Measurements from ENCODE around the gene ARMC12. TPM values are rescaled to one million over a fixed set of nuclear protein-coding genes. Genes with fewer than 3 reads are reported as not detected.
"Not testable (repeated sequence)": the region's sequence is repeated elsewhere in the genome, so short reads cannot be mapped to it uniquely, and the experiment has no call there.

ARMC12 gene
- polyA plus RNA-seq, 2 donors, result 0.27 to 0.96 TPM

DNA sequence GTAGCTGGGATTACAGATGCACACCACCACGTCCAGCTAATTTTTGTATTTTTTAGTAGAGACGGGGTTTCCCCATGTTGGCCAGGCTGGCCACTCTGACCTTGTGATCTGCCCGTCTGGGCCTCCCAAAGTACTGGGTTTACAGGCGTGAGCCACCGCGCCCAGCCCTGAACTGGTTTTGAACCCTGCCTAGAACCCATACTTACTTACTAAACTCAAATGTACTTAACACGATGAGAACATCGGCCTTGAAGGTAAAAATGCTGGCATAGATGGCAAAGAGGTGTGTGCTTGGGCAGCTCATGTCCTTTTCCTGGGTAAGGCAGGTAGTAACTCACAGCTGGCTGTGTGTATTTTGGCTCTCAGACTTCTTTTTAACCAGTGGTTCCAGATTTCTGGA is 3.2 kb upstream of the ARMC12 start:
- H3K27me3 ChIP-seq (ENCODE audit: control insufficient read depth in 1 of 2, insufficient read depth in 2 of 2, low read length in 2 of 2), result no peaks in the 10 kb centered on the region
- peaks cover 3 to 34% of the 10 kb centered on the region in 2 donors for H3K4me1 ChIP-seq (ENCODE audit: control insufficient read depth in 2 of 2, insufficient read depth in 2 of 2, low read length in 1 of 2)
- H3K36me3 ChIP-seq (ENCODE audit: control insufficient read depth in 2 of 2, insufficient read depth in 2 of 2, low read length in 1 of 2), result no peaks in the 10 kb centered on the region
- peak overlapping the region; percentile 85 to 98 for H3K27ac ChIP-seq (ENCODE audit: low read depth in 2 of 2, low read length in 1 of 2)
- H3K4me3 ChIP-seq (ENCODE audit: low read depth in 1 of 2, low read length in 2 of 2), result no peak overlapping the region
- H3K9me3 ChIP-seq (ENCODE audit: control insufficient read depth in 2 of 2, insufficient read depth in 1 of 2, low read depth in 1 of 2, low read length in 1 of 2), result no peaks in the 10 kb centered on the region
- WGBS, 2 donors, result 51 to 57% methylated on average over 8 of the region's 8 CpGs

DNA sequence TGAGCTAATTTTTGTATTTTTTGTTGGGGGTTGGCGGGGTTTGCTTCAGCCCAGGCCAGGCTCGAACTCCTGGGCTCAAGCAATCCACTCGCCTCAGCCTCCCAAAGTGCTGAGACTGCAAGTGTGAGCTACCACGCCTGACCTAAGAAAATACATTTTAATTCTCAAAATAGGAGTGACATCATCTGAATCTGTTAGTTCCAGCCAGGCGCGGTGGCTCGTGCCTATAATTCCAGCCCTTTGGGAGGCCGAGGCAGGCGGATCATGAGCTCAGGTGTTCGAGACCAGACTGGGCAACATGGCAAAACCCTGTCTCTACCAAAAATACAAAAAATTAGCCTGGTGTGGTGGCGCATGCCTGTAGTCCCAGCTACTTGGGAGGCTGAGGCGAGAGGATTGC is 2.5 kb upstream of the ARMC12 start:
- not testable (repeated sequence) for H3K9me3 ChIP-seq (ENCODE audit: control insufficient read depth in 2 of 2, insufficient read depth in 1 of 2, low read depth in 1 of 2, low read length in 1 of 2); H3K36me3 ChIP-seq (ENCODE audit: control insufficient read depth in 2 of 2, insufficient read depth in 2 of 2, low read length in 1 of 2); H3K4me3 ChIP-seq (ENCODE audit: low read depth in 1 of 2, low read length in 2 of 2); H3K27me3 ChIP-seq (ENCODE audit: control insufficient read depth in 1 of 2, insufficient read depth in 2 of 2, low read length in 2 of 2)
- 84 to 90% methylated on average over 12 of the region's 12 CpGs for WGBS, 2 donors
- Histone ChIP-seq H3K27ac (ENCODE audit: low read depth in 2 of 2, low read length in 1 of 2) (peak overlapping the region; percentile 85 to 98), H3K4me1 (ENCODE audit: control insufficient read depth in 2 of 2, insufficient read depth in 2 of 2, low read length in 1 of 2) (peaks cover 0 to 27% of the 10 kb centered on the region in 2 donors)

DNA sequence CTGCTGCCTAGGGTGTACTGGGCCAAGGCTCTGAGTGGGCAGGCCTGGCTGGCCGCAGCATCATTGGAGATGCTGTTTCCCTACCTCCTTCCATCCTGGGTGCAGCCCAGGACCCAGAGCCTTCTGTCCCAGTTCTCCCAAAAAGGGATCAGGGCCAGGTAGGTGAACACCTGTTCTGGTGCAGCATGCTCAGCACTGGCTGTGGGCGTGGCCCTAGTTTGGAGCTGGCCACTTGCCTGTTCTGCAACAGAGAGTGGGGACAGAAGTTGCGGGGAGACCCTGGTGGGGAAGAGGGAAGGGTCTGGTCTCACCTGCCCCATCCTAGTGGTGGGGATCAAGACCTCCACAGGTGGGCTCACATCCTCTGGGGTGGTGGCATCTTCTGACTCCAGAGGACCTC is 1.4 kb upstream of the ARMC12 start:
- Histone ChIP-seq H3K4me3 (ENCODE audit: low read depth in 1 of 2, low read length in 2 of 2) (no peak overlapping the region), H3K36me3 (ENCODE audit: control insufficient read depth in 2 of 2, insufficient read depth in 2 of 2, low read length in 1 of 2) (no peaks in the 10 kb centered on the region), H3K4me1 (ENCODE audit: control insufficient read depth in 2 of 2, insufficient read depth in 2 of 2, low read length in 1 of 2) (peaks cover 0 to 24% of the 10 kb centered on the region in 2 donors), H3K27ac (ENCODE audit: low read depth in 2 of 2, low read length in 1 of 2) (peak overlapping the region in 1 of 2 donors; percentile 22), H3K27me3 (ENCODE audit: control insufficient read depth in 1 of 2, insufficient read depth in 2 of 2, low read length in 2 of 2) (no peaks in the 10 kb centered on the region), H3K9me3 (ENCODE audit: control insufficient read depth in 2 of 2, insufficient read depth in 1 of 2, low read depth in 1 of 2, low read length in 1 of 2) (no peaks in the 10 kb centered on the region)
- WGBS, 2 donors, result 71 to 72% methylated on average over 3 of the region's 3 CpGs

DNA sequence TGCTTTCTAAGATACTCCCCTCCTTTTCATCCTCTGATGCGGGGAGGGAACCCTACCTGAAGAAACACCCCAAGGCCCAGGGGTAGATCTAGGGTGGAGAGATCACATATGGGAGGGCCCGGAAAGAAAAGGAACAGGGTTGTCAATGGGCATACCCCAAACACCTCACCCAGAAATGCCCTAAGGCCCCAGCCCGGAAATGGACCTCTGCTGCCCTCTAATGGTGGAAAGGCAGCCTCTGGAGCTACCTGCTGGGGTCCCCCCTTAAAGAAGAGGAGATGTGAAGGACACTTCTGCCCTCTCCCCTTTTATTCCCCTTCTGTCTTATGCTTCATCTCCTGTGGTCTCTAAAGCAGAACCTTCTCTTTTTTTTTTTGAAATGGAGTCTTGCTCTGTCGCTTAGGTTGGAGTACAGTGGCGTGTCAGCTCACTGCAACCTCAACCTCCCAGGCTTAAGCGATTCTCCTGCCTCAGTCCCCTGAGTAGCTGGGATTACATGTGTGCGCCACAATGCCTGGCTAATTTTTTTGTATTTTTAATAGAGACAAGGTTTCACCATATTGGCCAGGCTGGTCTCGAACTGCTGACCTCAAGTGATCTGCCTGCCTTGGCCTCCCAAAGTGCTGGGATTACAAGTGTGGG is 458 bp upstream of the ARMC12 start:
- Histone ChIP-seq H3K4me1 (ENCODE audit: control insufficient read depth in 2 of 2, insufficient read depth in 2 of 2, low read length in 1 of 2) (peaks cover 0 to 24% of the 10 kb centered on the region in 2 donors), H3K27me3 (ENCODE audit: control insufficient read depth in 1 of 2, insufficient read depth in 2 of 2, low read length in 2 of 2) (no peaks in the 10 kb centered on the region), H3K4me3 (ENCODE audit: low read depth in 1 of 2, low read length in 2 of 2) (no peak overlapping the region), H3K36me3 (ENCODE audit: control insufficient read depth in 2 of 2, insufficient read depth in 2 of 2, low read length in 1 of 2) (no peaks in the 10 kb centered on the region), H3K9me3 (ENCODE audit: control insufficient read depth in 2 of 2, insufficient read depth in 1 of 2, low read depth in 1 of 2, low read length in 1 of 2) (no peaks in the 10 kb centered on the region), H3K27ac (ENCODE audit: low read depth in 2 of 2, low read length in 1 of 2) (no peak overlapping the region)
- WGBS, 2 donors, result 60 to 61% methylated on average over 8 of the region's 8 CpGs

DNA sequence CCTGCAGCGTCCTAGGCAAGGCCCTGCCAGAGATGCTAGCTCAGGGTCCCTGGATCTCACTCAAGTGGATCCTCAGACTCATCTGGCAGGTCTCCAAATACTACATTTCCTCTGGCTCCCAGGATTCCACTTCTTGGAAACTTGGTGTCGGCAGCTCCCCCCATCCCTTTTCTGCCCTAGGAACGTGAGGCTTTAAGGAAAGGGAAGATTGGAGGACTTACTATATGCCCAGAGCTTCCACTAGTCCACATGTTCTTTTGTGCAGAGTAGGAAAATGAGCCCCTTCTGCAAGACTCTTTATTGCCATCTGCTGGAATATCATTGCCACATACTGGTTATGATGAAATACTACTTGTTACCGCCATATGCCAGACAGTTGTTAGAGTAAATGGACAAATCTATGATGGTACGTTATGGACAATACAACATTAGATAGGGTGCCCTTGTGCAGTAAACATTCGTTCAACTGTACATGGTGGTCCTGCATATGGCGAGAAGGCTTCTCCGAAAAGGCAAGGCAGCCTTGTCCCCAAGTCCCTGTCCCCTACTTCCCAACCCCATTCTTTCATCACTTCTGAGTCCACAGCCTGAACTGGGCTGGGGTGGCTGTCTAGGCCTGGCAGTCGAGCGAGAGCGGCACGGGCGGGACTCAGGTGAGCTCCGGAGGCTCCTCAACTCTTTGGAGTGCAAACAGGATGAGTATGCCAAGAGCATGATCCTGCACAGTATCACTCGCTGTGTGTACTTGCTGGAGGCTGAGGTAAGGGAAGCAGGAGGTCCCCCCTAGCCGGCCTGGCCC is 780 bp downstream of the ARMC12 start:
- Histone ChIP-seq H3K4me3 (ENCODE audit: low read depth in 1 of 2, low read length in 2 of 2) (no peak overlapping the region), H3K9me3 (ENCODE audit: control insufficient read depth in 2 of 2, insufficient read depth in 1 of 2, low read depth in 1 of 2, low read length in 1 of 2) (no peaks in the 10 kb centered on the region), H3K27me3 (ENCODE audit: control insufficient read depth in 1 of 2, insufficient read depth in 2 of 2, low read length in 2 of 2) (no peaks in the 10 kb centered on the region), H3K4me1 (ENCODE audit: control insufficient read depth in 2 of 2, insufficient read depth in 2 of 2, low read length in 1 of 2) (peaks cover 0 to 19% of the 10 kb centered on the region in 2 donors), H3K27ac (ENCODE audit: low read depth in 2 of 2, low read length in 1 of 2) (no peak overlapping the region), H3K36me3 (ENCODE audit: control insufficient read depth in 2 of 2, insufficient read depth in 2 of 2, low read length in 1 of 2) (no peaks in the 10 kb centered on the region)
- WGBS, 2 donors, result 56 to 61% methylated on average over 16 of the region's 16 CpGs

DNA sequence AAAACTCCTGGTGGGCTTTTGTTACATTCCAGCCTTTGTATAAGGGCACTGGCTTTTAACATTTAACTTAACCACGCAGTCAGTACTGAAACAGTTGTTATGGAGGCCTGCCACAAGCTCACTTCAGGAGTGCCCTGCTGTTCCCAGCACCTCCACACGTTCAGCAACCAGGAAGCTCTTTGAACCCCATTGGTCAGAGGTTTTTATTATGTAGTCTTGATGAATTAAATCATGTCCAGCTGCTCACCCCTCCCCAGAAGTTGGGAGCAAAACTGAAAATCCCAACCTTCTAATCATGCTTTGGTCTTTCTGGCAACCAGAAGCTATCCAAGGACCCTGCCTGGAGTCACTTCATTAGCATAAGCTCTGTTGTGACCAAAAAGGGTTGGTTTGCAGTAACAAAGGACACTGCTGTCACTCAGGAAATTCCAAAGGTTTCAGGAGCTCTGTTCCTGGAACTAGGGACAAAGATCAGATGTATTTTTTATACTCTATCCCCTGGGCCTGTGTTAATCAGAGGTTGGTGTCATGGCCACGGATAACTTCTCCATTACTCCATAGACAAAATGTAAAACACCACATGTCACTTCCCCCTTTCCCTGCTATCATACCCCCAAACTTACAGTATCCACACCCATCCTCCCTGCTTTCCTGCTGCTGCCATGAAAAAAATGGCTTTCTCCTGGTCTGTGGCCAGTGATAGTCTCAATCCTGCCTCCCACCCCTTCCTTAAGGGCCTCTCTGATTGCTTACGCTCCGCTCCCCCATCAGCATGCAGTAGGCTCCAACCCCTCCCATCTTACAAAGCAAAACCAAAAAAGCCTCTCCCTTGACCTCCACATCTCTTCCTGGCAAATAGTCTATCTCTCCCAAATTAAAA is 3.1 kb downstream of the ARMC12 start:
- 69 to 73% methylated on average over 5 of the region's 5 CpGs for WGBS, 2 donors
- H3K27ac ChIP-seq (ENCODE audit: low read depth in 2 of 2, low read length in 1 of 2), result no peak overlapping the region

DNA sequence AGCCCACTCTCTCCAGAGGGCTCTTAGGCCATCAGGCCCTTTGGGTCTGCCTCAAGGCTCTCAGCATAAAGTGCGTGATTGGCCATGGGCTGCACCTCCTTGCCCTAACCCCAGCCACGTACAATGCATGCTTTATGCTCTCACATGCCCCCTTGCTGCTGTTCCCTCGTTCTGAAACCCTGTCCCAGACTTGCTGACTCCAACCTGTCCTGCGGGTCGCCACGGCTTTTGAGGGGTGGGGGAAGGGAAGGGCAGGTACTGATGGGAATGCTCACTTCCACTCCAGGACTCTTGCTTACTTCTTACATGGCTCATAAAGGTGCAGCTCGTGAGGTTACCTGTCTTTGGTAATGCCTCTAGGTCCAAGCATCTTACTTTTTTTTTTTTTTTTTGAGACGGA is 6.0 kb downstream of the ARMC12 start:
- Histone ChIP-seq H3K36me3 (ENCODE audit: control insufficient read depth in 2 of 2, insufficient read depth in 2 of 2, low read length in 1 of 2) (no peaks in the 10 kb centered on the region), H3K27ac (ENCODE audit: low read depth in 2 of 2, low read length in 1 of 2) (no peak overlapping the region), H3K4me1 (ENCODE audit: control insufficient read depth in 2 of 2, insufficient read depth in 2 of 2, low read length in 1 of 2) (no peaks in the 10 kb centered on the region), H3K27me3 (ENCODE audit: control insufficient read depth in 1 of 2, insufficient read depth in 2 of 2, low read length in 2 of 2) (no peaks in the 10 kb centered on the region), H3K9me3 (ENCODE audit: control insufficient read depth in 2 of 2, insufficient read depth in 1 of 2, low read depth in 1 of 2, low read length in 1 of 2) (peaks cover 0 to 3% of the 10 kb centered on the region in 2 donors), H3K4me3 (ENCODE audit: low read depth in 1 of 2, low read length in 2 of 2) (no peak overlapping the region)
- WGBS, 2 donors, result 60 to 74% methylated on average over 8 of the region's 8 CpGs

More for the DNA sequence above, 3.1 kb downstream of the ARMC12 start:
- Histone ChIP-seq H3K4me3 (ENCODE audit: low read depth in 1 of 2, low read length in 2 of 2) (no peak overlapping the region), H3K9me3 (ENCODE audit: control insufficient read depth in 2 of 2, insufficient read depth in 1 of 2, low read depth in 1 of 2, low read length in 1 of 2) (no peaks in the 10 kb centered on the region), H3K4me1 (ENCODE audit: control insufficient read depth in 2 of 2, insufficient read depth in 2 of 2, low read length in 1 of 2) (peaks cover 0 to 8% of the 10 kb centered on the region in 2 donors), H3K36me3 (ENCODE audit: control insufficient read depth in 2 of 2, insufficient read depth in 2 of 2, low read length in 1 of 2) (no peaks in the 10 kb centered on the region), H3K27me3 (ENCODE audit: control insufficient read depth in 1 of 2, insufficient read depth in 2 of 2, low read length in 2 of 2) (no peaks in the 10 kb centered on the region)

DNA sequence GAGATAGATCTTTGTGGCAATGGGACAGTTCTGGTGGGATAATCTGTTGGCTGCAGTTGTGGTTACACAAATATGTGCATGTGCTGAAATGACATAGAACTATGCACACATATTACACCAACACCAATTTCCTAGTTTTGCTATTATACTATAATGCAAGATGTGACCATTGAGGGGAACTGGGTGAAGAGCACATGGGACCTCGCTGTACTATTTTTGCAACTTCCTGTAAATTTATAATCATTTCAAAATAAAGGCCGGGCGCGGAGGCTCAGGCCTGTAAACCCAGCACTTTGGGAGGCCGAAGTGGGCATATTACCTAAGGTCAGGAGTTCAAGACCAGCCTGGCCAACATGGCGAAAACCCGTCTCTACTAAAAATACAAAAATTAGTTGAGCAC is 8.7 kb downstream of the ARMC12 start:
- Histone ChIP-seq H3K4me3 (ENCODE audit: low read depth in 1 of 2, low read length in 2 of 2) (no peak overlapping the region), H3K36me3 (ENCODE audit: control insufficient read depth in 2 of 2, insufficient read depth in 2 of 2, low read length in 1 of 2) (no peaks in the 10 kb centered on the region), H3K27me3 (ENCODE audit: control insufficient read depth in 1 of 2, insufficient read depth in 2 of 2, low read length in 2 of 2) (no peaks in the 10 kb centered on the region), H3K9me3 (ENCODE audit: control insufficient read depth in 2 of 2, insufficient read depth in 1 of 2, low read depth in 1 of 2, low read length in 1 of 2) (peaks cover 0 to 3% of the 10 kb centered on the region in 2 donors), H3K27ac (ENCODE audit: low read depth in 2 of 2, low read length in 1 of 2) (no peak overlapping the region), H3K4me1 (ENCODE audit: control insufficient read depth in 2 of 2, insufficient read depth in 2 of 2, low read length in 1 of 2) (no peaks in the 10 kb centered on the region)
- 89 to 93% methylated on average over 7 of the region's 7 CpGs for WGBS, 2 donors

DNA sequence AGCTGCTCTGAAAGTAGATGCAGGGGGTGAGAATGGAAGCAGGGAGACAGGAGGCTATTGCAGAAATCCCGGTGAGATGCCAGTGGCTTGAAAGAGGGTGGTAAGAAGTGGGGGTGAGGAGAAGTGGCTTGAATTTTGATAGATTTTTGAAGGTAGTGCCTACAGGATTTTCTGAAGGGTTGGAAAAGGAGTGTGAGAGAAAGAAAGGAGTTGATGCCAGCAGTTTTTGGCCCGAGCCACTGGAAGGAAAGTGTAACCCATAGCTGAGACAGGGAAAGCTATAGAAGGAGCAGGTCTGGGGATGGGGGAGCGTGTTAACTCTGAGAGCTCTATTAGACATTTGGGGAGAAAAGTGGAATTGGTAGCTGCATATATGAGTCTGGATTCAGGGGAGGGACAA is 9.7 kb downstream of the ARMC12 start:
- Histone ChIP-seq H3K27ac (ENCODE audit: low read depth in 2 of 2, low read length in 1 of 2) (no peak overlapping the region), H3K9me3 (ENCODE audit: control insufficient read depth in 2 of 2, insufficient read depth in 1 of 2, low read depth in 1 of 2, low read length in 1 of 2) (peaks cover 0 to 3% of the 10 kb centered on the region in 2 donors), H3K27me3 (ENCODE audit: control insufficient read depth in 1 of 2, insufficient read depth in 2 of 2, low read length in 2 of 2) (no peaks in the 10 kb centered on the region), H3K4me3 (ENCODE audit: low read depth in 1 of 2, low read length in 2 of 2) (no peak overlapping the region), H3K4me1 (ENCODE audit: control insufficient read depth in 2 of 2, insufficient read depth in 2 of 2, low read length in 1 of 2) (no peaks in the 10 kb centered on the region), H3K36me3 (ENCODE audit: control insufficient read depth in 2 of 2, insufficient read depth in 2 of 2, low read length in 1 of 2) (no peaks in the 10 kb centered on the region)
- WGBS, 2 donors, result 89 to 90% methylated on average over 3 of the region's 3 CpGs

Measured in esophagus (tissue), 2 donors.